Activated gamma-delta T cell treated with anti-CD3 and anti-CD28 coated beads, Interleukin-2, amount 50 U/mL, for 16 hours (primary cell): Measurements from ENCODE around the gene GAS2L2.

ENCODE experiments used
- DNase-seq: peaks from one replicate; pipeline ENCODE4 v3.0.0-alpha.2; 2020; ENCODE audit warnings: low read depth

The GAS2L2 gene

GRCh38 chr17:35752945-35753764, at the start of gene GAS2L2:
TSS of gene GAS2L2 (minus strand) at chr17:35753239. CDS start at chr17:35752850, 389 bp downstream.
- no peak for DNase-seq

- DNase-seq: no peak
Observed at GRCh38 chr17:35801583-35802224, 48.7 kb upstream of the GAS2L2 start.

- no peak for DNase-seq
Observed at GRCh38 chr17:35799942-35800341, 46.9 kb upstream of the GAS2L2 start.

- DNase-seq: no peak
Observed at GRCh38 chr17:35797918-35798317, 44.9 kb upstream of the GAS2L2 start.

- DNase-seq: no peak
Observed at GRCh38 chr17:35797370-35797769, 44.3 kb upstream of the GAS2L2 start.

- no peak for DNase-seq
Observed at GRCh38 chr17:35796942-35797341, 43.9 kb upstream of the GAS2L2 start.

GRCh38 chr17:35795871-35796265, 42.8 kb upstream of the GAS2L2 start:
- DNase-seq: no peak

GRCh38 chr17:35795007-35795870, 42.2 kb upstream of the GAS2L2 start, which contains the start of gene MMP28:
TSS of gene MMP28 (minus strand) at chr17:35795641. CDS start at chr17:35795377, 264 bp downstream.
- DNase-seq: no peak

- DNase-seq: no peak
Observed at GRCh38 chr17:35793257-35793656, 40.2 kb upstream of the GAS2L2 start.

GRCh38 chr17:35791681-35792350, 38.8 kb upstream of the GAS2L2 start:
- DNase-seq: no peak

- no peak for DNase-seq
Observed at GRCh38 chr17:35790841-35791240, 37.8 kb upstream of the GAS2L2 start.

- no peak for DNase-seq
Observed at GRCh38 chr17:35788477-35789368, 35.7 kb upstream of the GAS2L2 start.

GRCh38 chr17:35786941-35787432, 33.9 kb upstream of the GAS2L2 start:
- DNase-seq: no peak

- DNase-seq: no peak
Observed at GRCh38 chr17:35784895-35785294, 31.9 kb upstream of the GAS2L2 start.

GRCh38 chr17:35780950-35781349, 27.9 kb upstream of the GAS2L2 start:
- DNase-seq: no peak

- DNase-seq: no peak
Observed at GRCh38 chr17:35778641-35779196, 25.7 kb upstream of the GAS2L2 start.

- DNase-seq: no peak
Observed at GRCh38 chr17:35775583-35775982, 22.5 kb upstream of the GAS2L2 start.

- DNase-seq: no peak
Observed at GRCh38 chr17:35775039-35775438, 22.0 kb upstream of the GAS2L2 start.

- DNase-seq: no peak
Observed at GRCh38 chr17:35774499-35774898, 21.5 kb upstream of the GAS2L2 start.

- no peak for DNase-seq
Observed at GRCh38 chr17:35773679-35774425, 20.8 kb upstream of the GAS2L2 start.
